ENCODE data around the gene HSPA12A.
A peak's percentile ranks its signal among the peaks of the same experiment; 100 is the strongest.

The HSPA12A gene

GRCh38 chr10:116744163-116744753 lies 1.9 kb upstream of the HSPA12A start:
- TF ChIP-seq, protein P1, sequence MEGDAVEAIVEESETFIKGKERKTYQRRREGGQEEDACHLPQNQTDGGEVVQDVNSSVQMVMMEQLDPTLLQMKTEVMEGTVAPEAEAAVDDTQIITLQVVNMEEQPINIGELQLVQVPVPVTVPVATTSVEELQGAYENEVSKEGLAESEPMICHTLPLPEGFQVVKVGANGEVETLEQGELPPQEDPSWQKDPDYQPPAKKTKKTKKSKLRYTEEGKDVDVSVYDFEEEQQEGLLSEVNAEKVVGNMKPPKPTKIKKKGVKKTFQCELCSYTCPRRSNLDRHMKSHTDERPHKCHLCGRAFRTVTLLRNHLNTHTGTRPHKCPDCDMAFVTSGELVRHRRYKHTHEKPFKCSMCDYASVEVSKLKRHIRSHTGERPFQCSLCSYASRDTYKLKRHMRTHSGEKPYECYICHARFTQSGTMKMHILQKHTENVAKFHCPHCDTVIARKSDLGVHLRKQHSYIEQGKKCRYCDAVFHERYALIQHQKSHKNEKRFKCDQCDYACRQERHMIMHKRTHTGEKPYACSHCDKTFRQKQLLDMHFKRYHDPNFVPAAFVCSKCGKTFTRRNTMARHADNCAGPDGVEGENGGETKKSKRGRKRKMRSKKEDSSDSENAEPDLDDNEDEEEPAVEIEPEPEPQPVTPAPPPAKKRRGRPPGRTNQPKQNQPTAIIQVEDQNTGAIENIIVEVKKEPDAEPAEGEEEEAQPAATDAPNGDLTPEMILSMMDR (IDR thresholded peaks at IDR 0.05; ENCODE audit: low read depth, low read length): no peak
- H3K4me3 ChIP-seq (ENCODE audit: low read depth, low read length): no peak overlapping the region
- no peak overlapping the region for H3K27ac ChIP-seq
- no peaks in the 10 kb centered on the region for H3K36me3 ChIP-seq
- no peaks in the 10 kb centered on the region for H3K9me3 ChIP-seq (ENCODE audit: severe bottlenecking)
- no peaks in the 10 kb centered on the region for H3K27me3 ChIP-seq (ENCODE audit: insufficient read depth, low read depth, severe bottlenecking)
- DNase-seq: no peak

DNA sequence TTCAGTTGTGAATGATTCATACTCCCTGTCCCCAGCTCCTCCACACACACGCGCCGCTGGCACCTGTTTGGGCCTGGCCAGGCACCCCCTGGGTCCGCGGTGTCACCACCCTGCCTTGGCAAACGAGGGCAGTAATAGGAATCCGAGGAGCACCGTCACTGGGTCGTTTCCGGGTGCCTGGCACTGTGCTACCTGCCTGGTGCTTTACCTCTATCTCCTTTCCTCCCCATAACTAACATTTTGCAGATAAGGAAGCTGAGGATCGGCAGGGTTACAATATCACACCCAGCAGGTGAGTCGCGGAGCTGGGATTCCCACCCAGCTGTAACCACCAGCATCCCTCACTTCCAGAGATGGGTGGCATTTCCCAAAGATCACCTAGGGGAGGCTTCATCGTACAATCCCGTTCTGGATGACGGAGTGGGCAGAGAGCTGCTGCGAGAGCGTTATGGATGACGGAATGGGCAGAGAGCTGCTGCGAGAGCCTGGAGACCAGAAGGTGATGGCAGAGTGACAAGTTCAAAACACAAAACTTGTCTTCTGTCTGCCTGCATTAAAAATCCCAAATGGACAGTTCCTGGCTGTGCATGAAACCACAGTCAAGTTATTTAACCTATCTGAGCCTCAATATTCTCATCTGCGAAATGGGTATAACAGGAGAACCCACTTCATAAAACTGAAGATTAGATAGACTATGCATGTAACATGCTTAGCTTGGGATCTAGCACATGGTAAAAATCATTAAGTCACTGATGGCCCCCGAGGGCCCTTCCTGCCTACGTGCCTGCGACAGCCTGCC lies 1.1 kb upstream of the HSPA12A start:
- DNase-seq: no peak
- TF ChIP-seq, protein P1 (IDR thresholded peaks at IDR 0.05; ENCODE audit: low read depth, low read length): no peak
- Histone ChIP-seq H3K9me3 (ENCODE audit: severe bottlenecking) (no peaks in the 10 kb centered on the region), H3K4me3 (ENCODE audit: low read depth, low read length) (peak overlapping the region; percentile 70), H3K36me3 (no peaks in the 10 kb centered on the region), H3K27ac (no peak overlapping the region), H3K27me3 (ENCODE audit: insufficient read depth, low read depth, severe bottlenecking) (no peaks in the 10 kb centered on the region)

- DNase-seq: peak; percentile 19
- TF ChIP-seq, protein P1 (IDR thresholded peaks at IDR 0.05; ENCODE audit: low read depth, low read length): no peak
- Histone ChIP-seq H3K9me3 (ENCODE audit: severe bottlenecking) (no peaks in the 10 kb centered on the region), H3K36me3 (no peaks in the 10 kb centered on the region), H3K4me3 (ENCODE audit: low read depth, low read length) (peak overlapping the region; percentile 73), H3K27me3 (ENCODE audit: insufficient read depth, low read depth, severe bottlenecking) (no peaks in the 10 kb centered on the region), H3K27ac (peak overlapping the region; percentile 68)
Measured at GRCh38 chr10:116741391-116742351, 695 bp downstream of the HSPA12A start.

DNA sequence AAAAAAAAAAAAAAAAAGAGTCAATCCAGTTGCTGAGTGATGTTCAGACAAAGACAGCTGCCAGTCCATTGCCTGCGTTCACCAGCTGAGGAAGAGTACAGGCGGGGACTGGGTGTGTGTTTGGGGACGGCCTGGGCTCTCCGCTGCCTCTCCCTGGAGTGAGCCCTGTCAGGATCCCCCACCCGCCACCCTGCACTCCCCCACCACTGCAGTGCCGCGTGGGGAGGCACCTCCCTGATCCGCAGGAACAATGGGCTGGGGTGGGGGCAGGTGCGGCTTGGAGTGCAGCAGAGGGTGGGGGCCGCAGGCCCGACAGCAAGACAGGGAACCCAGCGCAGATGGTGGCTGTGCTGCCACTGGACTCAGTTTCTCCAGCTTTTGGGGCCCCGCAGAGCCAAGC lies 1.4 kb downstream of the HSPA12A start:
- H3K36me3 ChIP-seq: no peaks in the 10 kb centered on the region
- no peak overlapping the region for H3K27ac ChIP-seq
- peak overlapping the region; percentile 73 for H3K4me3 ChIP-seq (ENCODE audit: low read depth, low read length)
- TF ChIP-seq, protein P1 (IDR thresholded peaks at IDR 0.05; ENCODE audit: low read depth, low read length): no peak
- DNase-seq: no peak
- no peaks in the 10 kb centered on the region for H3K27me3 ChIP-seq (ENCODE audit: insufficient read depth, low read depth, severe bottlenecking)
- no peaks in the 10 kb centered on the region for H3K9me3 ChIP-seq (ENCODE audit: severe bottlenecking)

GRCh38 chr10:116738339-116738738 lies 4.0 kb downstream of the HSPA12A start:
- H3K4me3 ChIP-seq (ENCODE audit: low read depth, low read length): no peak overlapping the region
- DNase-seq: no peak
- H3K36me3 ChIP-seq: no peaks in the 10 kb centered on the region
- H3K27ac ChIP-seq: no peak overlapping the region
- TF ChIP-seq, protein P1 (IDR thresholded peaks at IDR 0.05; ENCODE audit: low read depth, low read length): no peak
- no peaks in the 10 kb centered on the region for H3K27me3 ChIP-seq (ENCODE audit: insufficient read depth, low read depth, severe bottlenecking)
- no peaks in the 10 kb centered on the region for H3K9me3 ChIP-seq (ENCODE audit: severe bottlenecking)
